Hematopoietic multipotent progenitor cell treated with erythropoietin and hydrocortisone succinate and interleukin-3 and kit ligand, for 15 days (in vitro differentiated cells): ENCODE data around the gene HSF2BP.
"Not testable (repeated sequence)": the region's sequence is repeated elsewhere in the genome, so short reads cannot be mapped to it uniquely, and the experiment has no call there.

Experiments used
- DNase-seq: peaks from one replicate; pipeline ENCODE4 v3.0.0-alpha.2; 2015; ENCODE audit warnings: low spot score

HSF2BP gene

GRCh38 chr21:43659136-43660000, at the start of gene HSF2BP, which contains the start of gene RRP1B:
Gene HSF2BP (minus strand): TSS chr21:43659488. CDS start chr21:43658096, 1,392 bp downstream.
Gene RRP1B (plus strand): TSS chr21:43659560. CDS start chr21:43659665, 105 bp downstream.
- DNase-seq: peak; percentile 80

GRCh38 chr21:43708745-43709381, 49.6 kb upstream of the HSF2BP start:
- DNase-seq: no peak

GRCh38 chr21:43707462-43707861, 48.2 kb upstream of the HSF2BP start:
- DNase-seq: no peak

- DNase-seq: no peak
Measured at GRCh38 chr21:43703035-43703880, 44.0 kb upstream of the HSF2BP start.

- no peak for DNase-seq
Measured at GRCh38 chr21:43702785-43703034, 43.4 kb upstream of the HSF2BP start.

- no peak for DNase-seq
Measured at GRCh38 chr21:43701936-43702784, 42.9 kb upstream of the HSF2BP start.

GRCh38 chr21:43699933-43700599, 40.8 kb upstream of the HSF2BP start:
- no peak for DNase-seq

- not testable (repeated sequence) for DNase-seq
Measured at GRCh38 chr21:43699492-43699777, 40.1 kb upstream of the HSF2BP start.

GRCh38 chr21:43697758-43698643, 38.7 kb upstream of the HSF2BP start:
- DNase-seq: no peak

- DNase-seq: no peak
Measured at GRCh38 chr21:43696214-43696613, 36.9 kb upstream of the HSF2BP start.

- no peak for DNase-seq
Measured at GRCh38 chr21:43694437-43695079, 35.3 kb upstream of the HSF2BP start.

GRCh38 chr21:43693981-43694380, 34.7 kb upstream of the HSF2BP start:
- no peak for DNase-seq

- no peak for DNase-seq
Measured at GRCh38 chr21:43692949-43693348, 33.7 kb upstream of the HSF2BP start.

- no peak for DNase-seq
Measured at GRCh38 chr21:43691801-43692200, 32.5 kb upstream of the HSF2BP start.

- DNase-seq: no peak
Measured at GRCh38 chr21:43691086-43691795, 32.0 kb upstream of the HSF2BP start.

GRCh38 chr21:43690346-43690745, 31.1 kb upstream of the HSF2BP start:
- no peak for DNase-seq

GRCh38 chr21:43689556-43690337, 30.5 kb upstream of the HSF2BP start:
- DNase-seq: no peak

GRCh38 chr21:43688906-43689305, 29.6 kb upstream of the HSF2BP start:
- no peak for DNase-seq
